GM21526 (cell line): Measurements from ENCODE around the gene C22orf23.
A peak's percentile ranks its signal among the peaks of the same experiment; 100 is the strongest.

Experiments used
- ATAC-seq: cut with Tn5 transposase; IDR thresholded peaks from one replicate; pipeline ENCODE4 v1.9.1; 2021; ENCODE audit warnings: moderate library complexity; ENCODE audit not compliant: unreplicated experiment, low FRiP score

Gene C22orf23

GRCh38 chr22:37953437-37954179 is at the start of gene C22orf23, which contains the start of gene POLR2F:
Gene C22orf23, minus strand, starts transcription at chr22:37953601. Its CDS starts 452 bp downstream, at chr22:37953149.
Gene POLR2F, plus strand, starts transcription at chr22:37953699. Its CDS starts 89 bp downstream, at chr22:37953788.
- ATAC-seq: peak; percentile 83

DNA sequence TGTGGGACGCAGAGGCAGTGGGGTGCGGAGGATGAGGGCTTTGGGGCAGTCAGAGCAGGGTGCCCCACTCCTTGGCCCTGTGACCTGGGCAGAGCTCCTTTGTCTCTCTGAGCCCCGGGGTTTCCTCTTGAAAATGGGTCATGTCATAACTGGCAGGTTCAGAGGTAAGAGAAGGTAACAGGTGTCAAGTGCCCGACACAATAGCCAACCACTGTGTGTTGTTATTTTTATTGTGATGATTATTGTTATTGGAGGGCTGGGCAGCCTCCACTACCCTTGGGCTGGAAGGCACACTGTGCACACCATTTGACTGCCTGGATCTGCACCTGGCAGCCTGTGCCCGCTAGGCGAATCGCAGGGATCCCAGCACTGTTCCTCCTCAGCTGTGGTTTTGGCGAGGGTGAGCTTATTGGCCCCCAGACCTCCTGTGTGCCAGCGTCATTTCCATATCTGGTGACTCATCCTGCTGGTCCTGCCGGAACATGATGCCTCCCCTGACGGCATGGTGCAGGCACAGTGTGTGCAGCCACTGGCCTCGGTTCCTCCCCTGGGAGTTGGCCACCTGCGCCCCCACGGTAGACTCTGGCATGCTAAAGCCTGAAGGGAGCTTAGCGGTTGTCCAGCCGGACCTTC is 46.4 kb upstream of the C22orf23 start:
- ATAC-seq: no peak

DNA sequence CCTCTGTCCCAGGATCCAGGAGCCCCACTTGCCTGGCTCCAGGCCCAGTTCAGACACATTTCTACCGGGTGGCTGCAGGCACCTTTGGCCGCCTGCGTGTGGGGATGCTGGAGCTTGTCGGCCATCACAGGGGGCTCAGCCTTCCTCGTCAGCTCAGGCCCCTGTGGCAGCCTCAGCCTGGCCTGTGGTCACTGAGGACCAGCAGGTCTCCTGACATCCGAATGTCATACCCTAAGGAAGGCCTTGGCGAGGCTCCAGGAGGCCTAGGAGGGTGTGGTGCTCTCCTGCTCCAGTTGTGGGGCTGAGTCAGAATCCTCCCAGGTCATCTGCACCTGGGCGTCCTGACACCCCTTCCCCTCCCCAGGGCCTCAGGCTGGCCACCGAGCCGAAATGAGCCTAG is 45.8 kb upstream of the C22orf23 start:
- no peak for ATAC-seq

- ATAC-seq: no peak
Observed at GRCh38 chr22:37998543-37998942, 45.1 kb upstream of the C22orf23 start.

DNA sequence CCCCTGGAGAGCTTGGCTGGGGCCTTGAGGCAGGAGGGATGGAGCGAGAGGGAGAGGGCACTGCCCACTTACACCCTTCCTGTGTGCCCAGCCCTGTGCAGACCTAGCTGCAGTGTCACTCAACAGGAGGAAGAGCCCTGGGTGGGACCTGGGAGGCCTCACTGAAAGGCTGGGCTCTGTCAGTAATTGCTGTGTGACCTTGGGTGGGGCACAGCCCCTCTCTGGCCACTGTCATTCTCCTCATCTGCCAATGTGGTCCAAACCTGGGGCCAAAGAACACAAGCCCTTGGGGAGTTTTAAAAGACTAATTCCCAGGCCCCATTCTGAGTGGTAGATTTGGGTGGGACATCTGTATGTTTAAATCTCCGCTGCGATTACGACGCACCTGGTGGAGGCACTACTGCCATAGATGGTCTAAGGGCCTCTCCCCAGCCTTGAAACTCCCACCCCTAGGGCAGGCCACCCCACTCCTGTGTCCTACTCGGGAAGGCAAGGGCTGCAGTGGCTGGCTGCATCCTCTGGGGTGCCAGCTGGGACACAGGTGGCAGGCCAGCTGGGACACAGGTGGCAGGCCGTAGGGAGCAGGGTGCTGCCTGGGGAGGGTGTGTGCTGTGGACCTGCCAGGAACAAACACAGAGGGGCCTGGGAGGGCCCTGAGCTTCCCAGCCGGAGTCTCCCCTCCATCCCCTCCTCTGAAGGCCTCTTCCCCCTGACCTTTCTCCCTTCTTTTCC is 43.3 kb upstream of the C22orf23 start:
- ATAC-seq: no peak

DNA sequence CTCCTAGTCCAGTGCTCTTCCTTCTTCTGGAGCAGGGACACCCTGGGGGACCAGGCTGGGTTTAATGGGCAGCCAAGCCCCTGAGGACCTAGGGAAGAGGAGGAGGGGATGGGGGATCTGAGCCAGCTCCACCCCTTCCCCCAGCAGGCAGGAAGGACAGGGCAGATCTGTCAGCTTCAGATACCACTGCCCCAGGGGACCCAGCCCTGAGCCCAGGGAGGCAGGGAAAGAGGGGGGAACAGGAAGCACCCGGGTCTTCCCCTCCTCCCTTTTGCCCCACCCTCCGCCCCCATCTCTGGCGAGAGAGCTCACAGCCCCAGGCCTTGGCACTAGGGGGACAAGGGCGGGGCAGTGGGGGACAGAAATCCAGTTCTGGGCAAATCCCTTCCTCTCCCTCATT is 42.7 kb upstream of the C22orf23 start:
- no peak for ATAC-seq

- ATAC-seq: no peak
Observed at GRCh38 chr22:37995460-37995859, 42.1 kb upstream of the C22orf23 start.

DNA sequence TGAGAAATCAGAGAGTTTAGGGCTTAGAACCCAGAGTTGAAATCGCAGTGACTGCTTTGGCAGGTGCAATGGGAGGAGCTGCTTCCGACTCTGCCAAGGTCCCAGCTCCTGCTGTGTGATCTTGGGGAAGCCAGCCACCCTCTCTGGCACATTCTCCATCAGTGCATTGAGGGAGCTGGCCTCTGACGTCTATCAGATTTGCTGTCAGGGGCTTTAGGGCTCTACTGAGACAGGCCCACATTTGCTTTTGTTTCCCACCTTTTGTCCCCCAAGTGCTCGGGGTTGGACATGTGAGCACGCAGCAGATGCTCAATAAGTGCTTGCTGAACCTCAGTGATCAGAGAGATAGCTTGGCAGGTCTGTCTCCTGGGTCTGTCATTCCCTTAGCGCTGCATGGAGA is 41.6 kb upstream of the C22orf23 start:
- no peak for ATAC-seq

DNA sequence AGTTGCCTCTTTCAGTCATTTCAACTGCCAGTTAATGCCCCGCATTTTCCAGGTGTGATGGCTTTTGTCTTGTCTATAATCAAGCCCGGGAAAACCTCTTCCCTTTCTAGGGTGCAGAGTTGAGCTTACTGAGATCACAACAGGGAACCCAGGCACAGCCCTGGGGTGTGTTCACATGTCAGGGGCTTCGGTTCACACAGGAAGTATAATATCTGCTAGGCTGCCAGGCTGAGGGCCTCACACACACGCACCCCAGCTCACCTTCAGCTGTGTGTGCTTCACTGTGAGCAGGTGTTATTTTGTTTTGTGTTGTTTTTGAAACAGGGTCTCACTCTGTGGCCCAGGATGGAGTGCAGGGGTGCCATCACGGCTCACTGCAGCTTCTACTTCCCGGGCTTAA is 40.6 kb upstream of the C22orf23 start:
- ATAC-seq: no peak

GRCh38 chr22:37991731-37992442 is 38.5 kb upstream of the C22orf23 start:
- no peak for ATAC-seq

GRCh38 chr22:37990862-37991261 is 37.5 kb upstream of the C22orf23 start:
- no peak for ATAC-seq

DNA sequence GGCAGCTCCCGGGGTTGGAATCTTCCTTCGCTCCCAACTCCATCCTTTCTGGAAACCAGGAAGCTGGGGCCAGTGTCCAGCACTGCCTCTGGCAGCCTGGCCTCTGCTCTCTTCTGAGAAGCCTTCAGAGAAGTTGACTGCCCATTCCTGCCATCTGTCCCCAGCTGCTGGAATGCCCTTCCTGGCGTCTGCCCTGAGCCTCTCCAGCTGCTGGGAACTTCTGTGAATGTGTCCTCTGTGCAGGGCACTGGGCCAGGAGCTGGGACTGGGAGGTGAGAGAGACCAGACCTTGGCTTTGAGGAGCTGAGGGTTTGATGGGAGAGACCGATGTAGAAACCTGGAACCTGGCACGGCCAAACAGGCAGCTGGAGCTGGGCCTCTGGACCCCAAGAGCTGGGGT is 36.9 kb upstream of the C22orf23 start:
- no peak for ATAC-seq

GRCh38 chr22:37989146-37990045 is 36.0 kb upstream of the C22orf23 start:
- ATAC-seq: no peak

DNA sequence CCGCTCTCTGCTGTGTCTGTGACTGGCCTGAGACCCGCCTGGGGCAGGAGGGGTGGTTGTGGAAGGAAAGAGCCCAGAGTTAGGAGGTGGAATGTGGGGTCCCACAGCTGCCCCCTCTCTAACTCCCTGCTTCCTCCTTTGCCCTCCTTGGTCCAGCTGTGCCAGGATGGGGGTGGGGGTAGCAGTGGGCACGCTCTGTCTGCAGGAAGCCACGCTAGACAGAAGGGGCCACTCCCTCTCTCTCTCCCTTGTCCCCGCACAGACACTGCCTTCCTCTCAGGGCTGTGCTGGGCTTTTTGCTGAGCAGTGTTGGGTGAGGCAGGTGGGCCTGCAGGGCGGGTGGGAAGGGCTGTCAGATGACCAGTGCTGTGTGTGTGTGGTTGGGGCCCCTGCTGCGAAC is 33.0 kb upstream of the C22orf23 start:
- no peak for ATAC-seq

DNA sequence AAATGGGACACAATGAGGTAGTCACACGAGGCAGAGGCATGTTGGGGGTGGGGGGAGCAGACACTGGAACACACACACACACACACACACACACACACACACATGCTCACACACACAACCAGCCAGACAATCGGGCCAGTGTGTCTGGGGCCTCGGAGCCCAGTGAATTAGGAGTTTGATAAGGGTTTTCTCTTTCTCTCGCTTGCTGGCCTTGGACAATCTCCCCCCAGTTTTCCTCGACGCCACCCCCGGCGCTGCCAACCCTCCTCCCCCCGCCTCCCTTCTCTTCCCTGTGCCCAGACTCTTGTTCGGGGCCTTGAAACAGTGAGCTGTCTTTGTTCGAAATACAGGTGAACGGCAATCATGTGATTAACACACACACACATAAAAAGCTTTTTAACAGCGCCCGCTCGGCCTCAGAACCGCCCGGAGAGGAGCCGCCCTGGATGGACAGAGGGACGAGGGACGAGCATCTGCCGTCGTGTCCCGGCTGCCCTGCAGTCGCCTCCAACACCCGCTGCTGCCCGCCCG is 32.4 kb upstream of the C22orf23 start:
- ATAC-seq: no peak

DNA sequence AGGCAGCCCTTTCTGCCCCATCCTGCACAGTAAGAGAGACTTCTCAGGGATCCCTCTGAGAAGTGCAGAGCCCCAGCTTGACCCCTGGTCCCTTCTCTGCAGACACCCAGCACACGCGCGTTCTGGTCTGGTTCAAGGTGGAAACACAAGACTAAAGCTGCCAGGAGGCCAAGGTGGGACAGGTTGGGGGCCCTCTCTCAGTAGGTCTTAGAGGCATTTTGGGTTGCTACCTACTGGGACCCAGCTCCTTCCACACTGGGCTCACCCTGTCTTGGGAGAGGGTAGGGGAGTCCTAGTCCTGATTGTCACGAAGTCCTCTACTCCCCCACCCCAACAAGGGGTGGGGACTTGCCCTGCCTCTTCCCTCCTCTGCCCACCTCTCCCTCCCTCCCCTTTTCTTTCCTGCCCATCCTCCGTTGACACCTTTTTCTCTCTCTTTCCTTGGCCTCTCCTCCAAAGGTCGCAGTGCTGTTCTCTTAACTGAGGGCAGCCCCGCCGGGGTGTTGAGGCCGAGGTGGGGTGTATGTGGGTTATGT is 31.7 kb upstream of the C22orf23 start:
- ATAC-seq: no peak

DNA sequence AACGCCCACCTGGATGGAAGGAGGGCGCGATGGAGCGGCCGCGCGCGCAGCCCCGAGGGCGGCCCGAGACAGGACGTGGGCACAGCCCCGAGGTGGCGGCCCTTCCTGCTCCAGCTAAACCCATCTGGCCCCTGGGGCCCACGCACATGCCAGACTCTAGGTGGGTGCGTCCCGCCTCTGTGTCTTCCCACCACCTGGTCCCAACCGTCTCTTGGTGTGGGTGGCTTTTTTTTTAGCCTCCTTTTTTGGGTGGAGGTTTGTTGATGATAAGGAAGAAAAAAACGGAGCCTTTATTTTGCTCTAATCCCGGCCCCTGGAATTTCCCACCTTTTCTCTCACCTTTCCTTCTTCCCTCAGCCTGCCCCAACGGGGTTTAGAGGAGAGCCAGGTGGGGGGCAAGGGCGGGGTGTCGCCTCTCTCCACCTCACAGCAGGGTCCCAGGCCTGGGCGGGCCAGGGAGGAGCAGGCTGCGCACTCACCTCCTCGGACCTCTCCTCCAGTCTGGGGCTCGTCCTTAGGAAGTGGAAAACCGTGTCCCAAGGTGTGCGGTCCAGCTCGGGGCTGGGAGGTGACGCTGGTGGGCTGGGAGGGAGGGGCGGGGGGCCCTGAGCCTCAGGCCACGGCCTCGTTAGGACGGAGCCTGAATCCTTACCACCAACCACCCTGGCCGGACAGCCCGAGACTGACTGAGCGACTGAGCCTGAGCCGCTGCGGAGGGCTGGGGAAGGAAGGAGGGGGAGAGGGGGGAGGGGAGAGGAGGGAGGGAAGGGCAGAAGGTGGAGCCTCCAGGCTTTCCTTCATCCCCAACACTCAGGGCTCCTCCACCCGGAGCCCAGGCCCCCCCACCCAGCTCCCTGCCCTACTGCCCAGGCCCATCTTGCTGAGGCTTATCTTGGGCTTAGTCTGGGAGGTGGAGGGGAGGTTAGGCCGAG is 30.7 kb upstream of the C22orf23 start, which contains the start of gene SOX10:
SOX10 (minus strand) TSS at position 696 of the 932 bp plus-strand sequence. CDS start 771 bp downstream, outside the sequence.
- no peak for ATAC-seq
